ENCODE data around the gene CAMTA1. TPM values are rescaled to one million over a fixed set of nuclear protein-coding genes. Genes with fewer than 3 reads are reported as not detected.
A peak's percentile ranks its signal among the peaks of the same experiment; 100 is the strongest.

CAMTA1 gene
- total RNA-seq, 4 donors from 2014 or later = 45.3 to 68.9 (median 62.0) TPM

DNA sequence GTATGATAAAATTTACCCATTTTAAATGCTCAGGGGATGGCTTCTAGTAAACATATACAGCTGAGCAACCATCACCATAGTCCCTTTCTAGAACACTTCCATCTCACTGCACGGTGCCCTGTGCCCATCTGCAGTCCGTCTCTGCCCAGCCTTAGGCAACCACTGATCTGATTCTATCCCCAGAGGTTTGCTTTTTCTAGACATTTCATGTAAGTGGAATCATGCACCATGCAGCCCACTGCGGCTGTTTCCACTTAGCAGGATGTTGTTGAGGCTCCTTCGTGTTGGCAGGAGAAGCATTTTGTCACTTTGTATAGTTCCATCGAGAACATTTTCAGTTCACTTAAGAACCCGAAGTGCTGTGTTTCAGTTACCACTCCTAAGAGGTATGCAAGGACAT lies 958.1 kb downstream of the CAMTA1 start:
- no peak for TF ChIP-seq CTCF (IDR thresholded peaks at IDR 0.05)
- DNase-seq (ENCODE audit: low spot score) (no peak), ATAC-seq (ENCODE audit: low FRiP score) (no peak)

- no peak for DNase-seq (ENCODE audit: low spot score)
- TF ChIP-seq CTCF (IDR thresholded peaks at IDR 0.05) = no peak
Measured at GRCh38 chr1:7744882-7745281, 959.6 kb downstream of the CAMTA1 start.

DNA sequence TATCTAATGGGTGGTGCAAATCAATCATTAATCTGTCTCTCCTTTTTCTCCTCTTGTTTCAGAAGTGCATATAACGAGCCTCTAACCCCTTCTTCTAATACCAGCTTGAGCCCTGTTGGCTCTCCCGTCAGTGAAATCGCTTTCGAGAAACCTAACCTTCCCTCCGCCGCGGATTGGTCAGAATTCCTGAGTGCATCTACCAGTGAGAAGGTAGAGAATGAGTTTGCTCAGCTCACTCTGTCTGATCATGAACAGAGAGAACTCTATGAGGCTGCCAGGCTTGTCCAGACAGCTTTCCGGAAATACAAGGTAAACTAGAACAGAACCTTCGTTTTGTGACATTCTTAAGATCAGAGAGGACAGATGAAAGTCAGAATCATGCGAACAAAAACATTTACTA lies 960.5 kb downstream of the CAMTA1 start:
- DNase-seq (ENCODE audit: low spot score) (no peak), ATAC-seq (ENCODE audit: low FRiP score) (no peak)
- no peak for TF ChIP-seq CTCF (IDR thresholded peaks at IDR 0.05)

More at GRCh38 chr1:7744882-7745281, 959.6 kb downstream of the CAMTA1 start:
- ATAC-seq (ENCODE audit: low FRiP score) = no peak

DNA sequence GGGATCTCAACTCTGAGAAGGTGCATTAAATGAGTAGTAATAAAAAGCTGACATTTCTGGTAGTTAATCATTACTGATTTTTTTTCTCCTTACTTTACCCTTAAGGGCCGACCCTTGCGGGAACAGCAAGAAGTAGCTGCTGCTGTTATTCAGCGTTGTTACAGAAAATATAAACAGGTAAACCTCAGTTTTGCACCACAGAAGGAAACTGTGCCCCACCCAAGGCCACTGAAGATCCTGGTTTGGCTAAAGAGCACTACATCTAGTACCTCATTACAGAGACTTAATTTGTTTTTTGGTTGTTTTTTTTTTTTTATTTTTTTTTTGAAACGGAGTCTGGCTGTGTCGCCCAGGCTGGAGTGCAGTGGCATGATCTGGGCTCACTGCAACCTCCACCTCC lies 962.4 kb downstream of the CAMTA1 start:
- no peak for DNase-seq (ENCODE audit: low spot score)
- no peak for TF ChIP-seq CTCF (IDR thresholded peaks at IDR 0.05)
- no peak for ATAC-seq (ENCODE audit: low FRiP score)

DNA sequence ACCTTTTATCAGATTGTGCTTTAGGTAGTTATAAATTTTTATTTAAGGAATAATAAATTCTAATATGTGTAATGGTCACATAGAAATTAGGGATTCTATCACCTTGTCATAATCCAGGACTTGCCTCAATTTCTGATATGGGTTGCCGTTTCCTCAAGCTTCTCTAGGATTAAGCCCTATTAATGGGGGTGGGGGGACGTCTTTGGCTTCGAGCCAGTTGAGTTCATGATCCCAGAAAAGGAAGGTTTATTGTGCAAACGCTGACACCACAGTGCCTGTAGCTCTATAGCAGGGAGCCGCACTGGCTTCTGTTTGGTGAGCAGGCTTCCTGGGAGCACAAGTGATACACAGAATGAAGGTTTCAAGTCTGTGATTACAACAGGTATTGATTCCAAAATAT lies 963.9 kb downstream of the CAMTA1 start:
- ATAC-seq (ENCODE audit: low FRiP score) (no peak), DNase-seq (ENCODE audit: low spot score) (no peak)
- TF ChIP-seq CTCF (IDR thresholded peaks at IDR 0.05) = no peak

- no peak for TF ChIP-seq CTCF (IDR thresholded peaks at IDR 0.05)
- ATAC-seq (ENCODE audit: low FRiP score) (no peak), DNase-seq (ENCODE audit: low spot score) (no peak)
Measured at GRCh38 chr1:7751174-7751573, 965.9 kb downstream of the CAMTA1 start.

DNA sequence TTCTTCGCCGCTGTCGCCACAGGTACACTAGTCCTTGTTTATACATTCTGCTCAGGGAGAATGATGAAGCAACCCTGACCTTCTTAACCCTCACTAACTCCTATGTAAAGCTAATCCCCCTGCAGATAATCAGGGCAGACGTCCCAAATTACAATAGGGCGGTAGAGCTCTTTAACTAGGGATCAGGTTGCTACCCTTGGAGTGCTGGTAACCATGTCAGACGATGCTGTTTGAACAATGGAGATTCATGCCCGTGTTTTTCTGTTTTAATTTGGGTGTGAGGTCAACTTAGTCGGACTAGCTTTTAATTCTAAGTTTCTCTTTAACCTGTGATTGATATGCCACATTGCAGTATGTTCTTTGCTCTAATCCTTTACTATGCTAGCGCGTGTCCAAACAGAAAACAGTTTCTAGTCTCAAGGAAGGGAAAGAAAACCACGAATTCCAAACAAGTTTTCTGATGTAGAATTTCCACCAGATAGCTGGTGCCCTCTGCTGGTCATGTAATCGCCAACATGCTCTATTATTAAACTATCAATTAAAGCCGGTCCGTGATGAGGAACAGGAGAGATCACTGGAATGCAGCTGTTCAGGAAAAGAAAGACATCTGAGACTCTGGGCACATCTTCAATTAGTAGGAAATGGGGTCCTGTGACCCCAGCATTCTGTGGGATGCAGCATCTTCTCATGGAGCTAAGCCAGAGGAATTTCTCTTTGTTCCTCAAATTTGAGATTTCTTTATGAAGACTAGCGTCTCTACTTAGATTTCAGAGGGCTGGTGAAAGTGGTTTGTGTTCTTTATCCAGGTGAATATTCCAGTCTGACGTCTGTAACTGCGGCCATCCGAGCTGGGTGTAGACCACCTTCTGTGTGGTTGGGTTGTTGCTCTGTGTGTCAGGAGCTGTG lies 967.5 kb downstream of the CAMTA1 start:
- DNase-seq (ENCODE audit: low spot score) (peak; percentile 33), ATAC-seq (ENCODE audit: low FRiP score) (peak; percentile 57)
- TF ChIP-seq CTCF (IDR thresholded peaks at IDR 0.05) = peak in 1 of 3 donors; percentile 54

Data from omental fat pad (tissue), 4 donors.